Measurements from ENCODE around the gene MSGN1.

DNA sequence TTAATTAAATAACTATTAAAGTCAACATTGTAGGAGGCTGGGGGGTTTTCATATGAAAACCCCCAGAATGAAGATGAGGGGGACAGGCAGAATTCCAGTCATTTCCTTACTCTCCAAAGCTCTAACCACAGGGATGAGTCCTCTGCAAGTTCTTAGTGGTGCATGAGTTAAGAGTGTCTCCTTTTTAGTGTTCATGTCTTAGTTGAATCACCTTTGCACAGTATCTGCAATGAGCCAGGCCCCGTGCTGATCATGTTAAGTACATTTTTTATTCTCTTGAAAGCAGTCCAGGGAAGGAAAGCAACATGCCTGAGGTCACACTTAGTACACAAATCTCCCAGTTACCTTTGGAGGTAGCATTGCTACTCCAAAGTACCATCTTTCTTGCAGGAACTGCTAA, 25.7 kb upstream of the MSGN1 start:
- TF ChIP-seq EP300 (IDR thresholded peaks at IDR 0.05; ENCODE audit: borderline replicate concordance) (no peak), RAD21 (IDR thresholded peaks at IDR 0.05; ENCODE audit: low read depth) (no peak), CEBPB (IDR thresholded peaks at IDR 0.05) (no peak), YY1 (IDR thresholded peaks at IDR 0.05; ENCODE audit: low read depth) (no peak), ZBTB7A (IDR thresholded peaks at IDR 0.05; ENCODE audit: low read depth) (no peak), FOXM1 (IDR thresholded peaks at IDR 0.05; ENCODE audit: borderline replicate concordance, low read depth) (no peak), TEAD4 (IDR thresholded peaks at IDR 0.05) (no peak), TCF12 (IDR thresholded peaks at IDR 0.05; ENCODE audit: low read depth) (no peak), TAF1 (IDR thresholded peaks at IDR 0.05; ENCODE audit: low read depth) (no peak), NFIC (IDR thresholded peaks at IDR 0.05) (no peak), CREB1 (IDR thresholded peaks at IDR 0.05; ENCODE audit: low read depth) (no peak)
- TF ChIP-seq, protein P1, sequence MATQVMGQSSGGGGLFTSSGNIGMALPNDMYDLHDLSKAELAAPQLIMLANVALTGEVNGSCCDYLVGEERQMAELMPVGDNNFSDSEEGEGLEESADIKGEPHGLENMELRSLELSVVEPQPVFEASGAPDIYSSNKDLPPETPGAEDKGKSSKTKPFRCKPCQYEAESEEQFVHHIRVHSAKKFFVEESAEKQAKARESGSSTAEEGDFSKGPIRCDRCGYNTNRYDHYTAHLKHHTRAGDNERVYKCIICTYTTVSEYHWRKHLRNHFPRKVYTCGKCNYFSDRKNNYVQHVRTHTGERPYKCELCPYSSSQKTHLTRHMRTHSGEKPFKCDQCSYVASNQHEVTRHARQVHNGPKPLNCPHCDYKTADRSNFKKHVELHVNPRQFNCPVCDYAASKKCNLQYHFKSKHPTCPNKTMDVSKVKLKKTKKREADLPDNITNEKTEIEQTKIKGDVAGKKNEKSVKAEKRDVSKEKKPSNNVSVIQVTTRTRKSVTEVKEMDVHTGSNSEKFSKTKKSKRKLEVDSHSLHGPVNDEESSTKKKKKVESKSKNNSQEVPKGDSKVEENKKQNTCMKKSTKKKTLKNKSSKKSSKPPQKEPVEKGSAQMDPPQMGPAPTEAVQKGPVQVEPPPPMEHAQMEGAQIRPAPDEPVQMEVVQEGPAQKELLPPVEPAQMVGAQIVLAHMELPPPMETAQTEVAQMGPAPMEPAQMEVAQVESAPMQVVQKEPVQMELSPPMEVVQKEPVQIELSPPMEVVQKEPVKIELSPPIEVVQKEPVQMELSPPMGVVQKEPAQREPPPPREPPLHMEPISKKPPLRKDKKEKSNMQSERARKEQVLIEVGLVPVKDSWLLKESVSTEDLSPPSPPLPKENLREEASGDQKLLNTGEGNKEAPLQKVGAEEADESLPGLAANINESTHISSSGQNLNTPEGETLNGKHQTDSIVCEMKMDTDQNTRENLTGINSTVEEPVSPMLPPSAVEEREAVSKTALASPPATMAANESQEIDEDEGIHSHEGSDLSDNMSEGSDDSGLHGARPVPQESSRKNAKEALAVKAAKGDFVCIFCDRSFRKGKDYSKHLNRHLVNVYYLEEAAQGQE (IDR thresholded peaks at IDR 0.05; ENCODE audit: low read depth): no peak
- TF ChIP-seq, protein P2, sequence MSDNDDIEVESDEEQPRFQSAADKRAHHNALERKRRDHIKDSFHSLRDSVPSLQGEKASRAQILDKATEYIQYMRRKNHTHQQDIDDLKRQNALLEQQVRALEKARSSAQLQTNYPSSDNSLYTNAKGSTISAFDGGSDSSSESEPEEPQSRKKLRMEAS (IDR thresholded peaks at IDR 0.05): no peak
- TF ChIP-seq, protein P3, sequence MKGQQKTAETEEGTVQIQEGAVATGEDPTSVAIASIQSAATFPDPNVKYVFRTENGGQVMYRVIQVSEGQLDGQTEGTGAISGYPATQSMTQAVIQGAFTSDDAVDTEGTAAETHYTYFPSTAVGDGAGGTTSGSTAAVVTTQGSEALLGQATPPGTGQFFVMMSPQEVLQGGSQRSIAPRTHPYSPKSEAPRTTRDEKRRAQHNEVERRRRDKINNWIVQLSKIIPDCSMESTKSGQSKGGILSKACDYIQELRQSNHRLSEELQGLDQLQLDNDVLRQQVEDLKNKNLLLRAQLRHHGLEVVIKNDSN (IDR thresholded peaks at IDR 0.05): no peak

Measured in Ishikawa (cell line).